ENCODE measurements around the gene CAMKV. TPM values are rescaled to one million over a fixed set of nuclear protein-coding genes. Genes with fewer than 3 reads are reported as not detected.
"Not testable (repeated sequence)": the region's sequence is repeated elsewhere in the genome, so short reads cannot be mapped to it uniquely, and the experiment has no call there.

Gene CAMKV, protein sequence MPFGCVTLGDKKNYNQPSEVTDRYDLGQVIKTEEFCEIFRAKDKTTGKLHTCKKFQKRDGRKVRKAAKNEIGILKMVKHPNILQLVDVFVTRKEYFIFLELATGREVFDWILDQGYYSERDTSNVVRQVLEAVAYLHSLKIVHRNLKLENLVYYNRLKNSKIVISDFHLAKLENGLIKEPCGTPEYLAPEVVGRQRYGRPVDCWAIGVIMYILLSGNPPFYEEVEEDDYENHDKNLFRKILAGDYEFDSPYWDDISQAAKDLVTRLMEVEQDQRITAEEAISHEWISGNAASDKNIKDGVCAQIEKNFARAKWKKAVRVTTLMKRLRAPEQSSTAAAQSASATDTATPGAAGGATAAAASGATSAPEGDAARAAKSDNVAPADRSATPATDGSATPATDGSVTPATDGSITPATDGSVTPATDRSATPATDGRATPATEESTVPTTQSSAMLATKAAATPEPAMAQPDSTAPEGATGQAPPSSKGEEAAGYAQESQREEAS
- total RNA-seq (2014; rRNA removed; shearing (Covaris generic); ENCODE audit: low replicate concordance), result 0.20 TPM in 1 of 2 replicates, not detected in the other

- no peaks in the 10 kb centered on the region for H3K27me3 ChIP-seq
- DNase-seq, result peak; percentile 16
- no peaks in the 10 kb centered on the region for H3K9me3 ChIP-seq
- H3K4me3 ChIP-seq, result peak within 1 kb of the TSS; percentile 11; the same call in 1 of the 2 replicates
- no peaks in the 10 kb centered on the region for H3K36me3 ChIP-seq
These were observed at the start of gene CAMKV for GRCh38 chr3:49869525-49870126. Gene CAMKV (minus strand): TSS chr3:49869906. CDS start chr3:49862388, 7,518 bp downstream.

- H3K4me3 ChIP-seq, H3K9me3 ChIP-seq, H3K27me3 ChIP-seq, H3K36me3 ChIP-seq, DNase-seq: not testable (repeated sequence)
These were observed 48.3 kb upstream of the CAMKV start for GRCh38 chr3:49917806-49918590.

DNA sequence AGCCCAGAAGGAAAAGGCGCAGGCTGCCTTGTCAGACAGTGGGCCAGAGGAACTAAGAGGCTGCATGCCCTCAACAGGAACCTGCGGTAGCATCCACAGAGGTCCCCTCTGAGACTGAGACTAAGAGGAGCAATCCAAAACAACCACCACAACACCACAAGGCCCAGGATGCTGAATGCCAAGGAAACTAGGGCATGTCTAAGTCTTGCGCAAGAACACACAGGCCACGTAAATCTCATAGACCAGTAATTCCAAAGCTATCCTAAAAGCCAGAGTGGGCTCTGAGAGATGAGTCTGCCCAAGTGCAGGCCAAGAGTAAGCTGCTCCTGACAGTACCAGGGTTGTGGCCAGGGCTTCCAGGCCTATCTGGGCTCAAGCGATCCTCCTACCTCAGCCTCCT lies 47.0 kb upstream of the CAMKV start:
- Histone ChIP-seq H3K27me3 (no peaks in the 10 kb centered on the region), H3K9me3 (no peaks in the 10 kb centered on the region), H3K36me3 (no peaks in the 10 kb centered on the region), H3K4me3 (no peak overlapping the region)
- no peak for DNase-seq

DNA sequence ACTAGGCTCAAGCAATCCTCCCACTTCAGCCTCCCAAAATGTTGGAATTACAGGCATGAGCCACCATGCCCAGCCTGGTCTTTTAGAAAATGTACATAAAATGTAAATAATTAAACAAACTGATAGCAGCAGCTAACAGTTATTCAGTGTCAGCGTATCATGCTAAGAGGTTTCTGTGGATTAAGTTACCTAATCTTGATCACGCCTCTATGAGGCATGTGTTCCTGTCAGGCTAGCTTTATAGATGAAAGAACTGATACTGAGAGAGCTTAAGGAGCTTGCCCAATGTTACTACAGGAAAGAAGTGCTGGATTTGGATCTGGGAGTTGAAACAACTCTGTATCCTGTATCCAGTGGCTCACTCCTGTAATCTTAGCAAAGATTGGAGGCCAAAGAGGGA lies 45.2 kb upstream of the CAMKV start:
- Histone ChIP-seq H3K9me3 (no peaks in the 10 kb centered on the region), H3K36me3 (no peaks in the 10 kb centered on the region), H3K27me3 (no peaks in the 10 kb centered on the region), H3K4me3 (no peak overlapping the region)
- no peak for DNase-seq

- DNase-seq, result peak; percentile 38
- H3K9me3 ChIP-seq, result no peaks in the 10 kb centered on the region
- H3K36me3 ChIP-seq, result no peaks in the 10 kb centered on the region
- no peak overlapping the region for H3K4me3 ChIP-seq
- H3K27me3 ChIP-seq, result no peaks in the 10 kb centered on the region
These were observed 43.2 kb upstream of the CAMKV start for GRCh38 chr3:49912881-49913281.

DNA sequence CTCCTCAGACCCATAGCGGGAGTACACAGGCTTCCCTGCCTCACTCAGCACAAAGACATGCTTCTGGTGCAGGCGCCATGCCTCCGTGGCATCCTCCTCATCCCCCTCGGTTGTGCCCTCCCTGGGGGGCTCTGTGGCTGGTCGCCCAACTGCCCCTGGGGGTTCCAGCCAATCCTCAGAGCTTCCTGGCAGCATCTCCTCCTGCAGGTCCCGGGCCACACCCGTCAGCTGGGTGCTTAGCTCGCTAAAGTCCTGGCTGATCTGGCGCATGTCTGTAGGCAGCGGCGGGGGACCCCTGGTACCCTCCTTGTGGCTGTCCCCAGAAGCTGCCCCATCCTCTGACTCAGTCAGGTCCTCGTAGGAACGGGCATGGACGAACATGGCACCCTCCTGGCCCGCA lies 41.9 kb upstream of the CAMKV start:
- H3K9me3 ChIP-seq, result no peaks in the 10 kb centered on the region
- no peaks in the 10 kb centered on the region for H3K36me3 ChIP-seq
- H3K27me3 ChIP-seq, result no peaks in the 10 kb centered on the region
- no peak overlapping the region for H3K4me3 ChIP-seq
- no peak for DNase-seq

DNA sequence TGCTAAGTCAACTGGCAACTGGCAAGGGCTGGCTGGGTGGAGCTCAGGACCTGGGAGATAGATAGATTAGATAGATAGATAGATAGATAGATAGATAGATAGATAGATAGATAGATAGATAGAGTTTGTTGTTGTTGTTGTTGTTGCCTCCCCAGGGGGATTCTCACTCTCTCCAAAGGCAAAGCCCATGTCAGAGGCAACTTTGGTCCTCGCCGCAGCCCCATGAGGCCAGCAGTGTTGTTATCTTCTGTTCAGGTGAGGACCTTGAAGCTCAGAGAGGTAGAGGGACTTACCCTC lies 41.4 kb upstream of the CAMKV start:
- Histone ChIP-seq H3K27me3 (no peaks in the 10 kb centered on the region), H3K4me3 (no peak overlapping the region), H3K9me3 (no peaks in the 10 kb centered on the region), H3K36me3 (no peaks in the 10 kb centered on the region)
- no peak for DNase-seq

GRCh38 chr3:49910409-49911123 lies 40.9 kb upstream of the CAMKV start:
- H3K4me3 ChIP-seq, result no peak overlapping the region
- DNase-seq, result no peak
- no peaks in the 10 kb centered on the region for H3K9me3 ChIP-seq
- H3K27me3 ChIP-seq, result no peaks in the 10 kb centered on the region
- H3K36me3 ChIP-seq, result no peaks in the 10 kb centered on the region

DNA sequence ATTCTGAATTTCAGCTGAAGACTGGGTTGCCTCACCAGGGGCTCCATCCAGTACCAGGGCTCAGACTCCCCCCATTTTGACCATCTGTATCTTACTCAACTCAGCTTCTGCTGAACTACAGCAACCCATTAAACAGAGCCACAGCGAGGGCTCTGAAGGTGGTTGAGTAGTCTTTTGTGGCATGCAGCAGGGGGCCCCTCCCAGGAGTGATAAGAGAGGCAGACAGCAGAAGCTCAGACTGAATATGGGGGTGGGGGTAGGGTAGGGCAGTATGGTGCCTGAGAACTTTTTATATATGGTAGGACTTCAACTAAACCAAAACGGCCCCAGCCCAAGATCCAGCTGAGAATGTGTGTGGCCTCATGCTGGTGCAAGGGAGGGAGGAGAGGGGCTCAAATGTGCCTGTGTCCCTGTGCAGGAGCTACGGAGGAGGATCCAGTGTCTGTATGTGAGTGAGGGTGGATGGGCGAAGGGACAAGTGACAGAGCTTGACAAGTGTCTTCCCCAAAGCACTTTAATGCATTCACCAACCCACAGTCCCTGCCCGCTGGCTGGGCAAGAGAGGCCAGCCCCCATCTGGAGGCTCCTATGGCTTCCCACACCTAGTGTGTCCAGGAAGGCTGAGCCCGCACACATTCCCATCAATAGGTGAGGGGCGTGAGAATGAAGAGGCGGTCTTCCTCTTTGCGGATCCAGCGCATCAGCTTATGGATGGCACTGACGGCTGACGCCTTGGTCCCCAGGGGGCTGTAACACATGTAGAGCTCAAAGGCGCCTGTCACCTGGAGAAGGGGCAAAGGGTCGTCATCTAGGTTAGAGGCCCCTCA lies 38.9 kb upstream of the CAMKV start:
- Histone ChIP-seq H3K4me3 (no peak overlapping the region), H3K9me3 (no peaks in the 10 kb centered on the region), H3K27me3 (no peaks in the 10 kb centered on the region), H3K36me3 (no peaks in the 10 kb centered on the region)
- no peak for DNase-seq

- DNase-seq, result peak; percentile 45
- H3K27me3 ChIP-seq, result no peaks in the 10 kb centered on the region
- H3K9me3 ChIP-seq, result no peaks in the 10 kb centered on the region
- no peaks in the 10 kb centered on the region for H3K36me3 ChIP-seq
- H3K4me3 ChIP-seq, result no peak overlapping the region
These were observed 36.5 kb upstream of the CAMKV start for GRCh38 chr3:49906073-49906743.

GRCh38 chr3:49904448-49904847 lies 34.7 kb upstream of the CAMKV start:
- not testable (repeated sequence) for H3K4me3 ChIP-seq, DNase-seq

GRCh38 chr3:49903451-49904424 lies 34.0 kb upstream of the CAMKV start, which contains the start of gene MST1R:
Gene MST1R (minus strand): TSS chr3:49903873. CDS start chr3:49903609, 264 bp downstream.
- DNase-seq, result no peak
- no peaks in the 10 kb centered on the region for H3K36me3 ChIP-seq
- H3K27me3 ChIP-seq, result no peaks in the 10 kb centered on the region
- H3K4me3 ChIP-seq, result no peak within 1 kb of the TSS
- H3K9me3 ChIP-seq, result no peaks in the 10 kb centered on the region

More at GRCh38 chr3:49904448-49904847, 34.7 kb upstream of the CAMKV start:
- not testable (repeated sequence) for H3K9me3 ChIP-seq, H3K36me3 ChIP-seq, H3K27me3 ChIP-seq

DNA sequence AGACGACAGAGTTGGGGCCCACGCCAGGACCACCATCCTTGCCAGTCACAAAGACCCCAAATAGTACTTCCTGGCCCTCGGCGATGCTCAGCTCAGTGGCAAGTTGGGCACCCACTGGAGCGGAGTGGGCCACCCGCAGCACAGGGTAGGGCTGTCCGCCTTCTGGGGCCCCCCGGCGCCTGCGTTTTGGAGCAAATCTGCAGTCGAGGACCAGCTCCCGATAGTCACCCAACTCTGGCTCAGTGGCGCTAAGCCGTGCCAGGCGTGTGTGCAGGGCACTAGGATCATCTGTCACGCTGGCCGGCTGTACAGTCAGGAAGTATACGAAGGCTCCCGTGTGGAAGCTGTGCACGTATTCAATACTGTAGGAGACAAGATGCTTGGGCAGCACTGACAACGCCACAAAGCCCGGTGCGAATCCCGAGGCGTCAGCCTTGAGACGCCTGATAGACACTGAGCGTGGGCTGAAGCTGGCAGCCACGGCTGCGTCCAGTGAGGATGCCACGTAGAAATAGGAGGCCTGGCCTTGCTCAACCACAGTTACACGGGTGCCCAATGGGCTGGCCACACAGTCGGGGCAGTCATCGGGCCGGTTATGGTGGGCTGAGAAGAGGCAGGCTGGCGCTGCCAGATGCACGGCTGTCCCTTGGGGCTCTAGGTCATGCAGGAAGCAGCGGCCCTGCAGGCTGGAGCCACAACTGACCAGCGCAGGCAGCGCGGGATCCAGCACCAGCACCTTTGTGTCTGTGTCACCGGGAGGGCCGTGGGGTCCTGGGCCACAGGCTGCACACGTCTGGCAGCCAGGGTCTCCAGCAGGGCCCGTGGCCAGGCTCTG lies 33.0 kb upstream of the CAMKV start:
- no peak for DNase-seq
- no peaks in the 10 kb centered on the region for H3K9me3 ChIP-seq
- no peak overlapping the region for H3K4me3 ChIP-seq
- H3K36me3 ChIP-seq, result no peaks in the 10 kb centered on the region
- no peaks in the 10 kb centered on the region for H3K27me3 ChIP-seq

Data from MG63 (cell line).